HEK293T (cell line): ENCODE results near the gene TTLL11.

Experiments used
- CTCF ChIA-PET: fragments of 350-600 bp; formaldehyde crosslinking; extraction: SDS; loops from one replicate; lab custom pipeline; 2021; ENCODE audit warnings: antibody characterized with exemption, inconsistent platforms; lab: Yijun Ruan, JAX
- POLR2A ChIA-PET: fragments of 350-600 bp; formaldehyde crosslinking; extraction: SDS; loops from one replicate; lab custom pipeline; 2020; ENCODE audit warnings: antibody characterized with exemption, inconsistent platforms; lab: Yijun Ruan, JAX
- DNase-seq: peaks from one replicate; pipeline ENCODE4 v3.0.0; 2012; ENCODE audit warnings: mixed read lengths; ENCODE audit errors: extremely low spot score
- ARNT ChIP-seq: fragments of 450-650 bp; IDR thresholded peaks from 2 replicates; pipeline ENCODE4 v1.6.1; 2017; ENCODE audit warnings: mild to moderate bottlenecking
- CTBP1 ChIP-seq: fragments of 450-650 bp; IDR thresholded peaks from 2 replicates; pipeline ENCODE4 v1.6.1; 2016; ENCODE audit warnings: borderline replicate concordance
- ELF4 ChIP-seq: fragments of 450-650 bp; IDR thresholded peaks from 2 replicates; pipeline ENCODE4 v1.6.1; 2017; ENCODE audit warnings: antibody characterized with exemption
- FOXA1 ChIP-seq: fragments of 450-650 bp; IDR thresholded peaks from 2 replicates; pipeline ENCODE4 v1.6.1; 2016; ENCODE audit warnings: mild to moderate bottlenecking
- FOXK2 ChIP-seq: fragments of 450-650 bp; IDR thresholded peaks from 2 replicates; pipeline ENCODE4 v1.6.1; 2016; ENCODE audit warnings: mild to moderate bottlenecking
- FOXM1 ChIP-seq: fragments of 450-650 bp; IDR thresholded peaks from 2 replicates; pipeline ENCODE4 v1.6.1; 2017; ENCODE audit warnings: mild to moderate bottlenecking, borderline replicate concordance
- HDGF ChIP-seq: fragments of 450-650 bp; IDR thresholded peaks from 2 replicates; pipeline ENCODE4 v1.6.1; 2017; ENCODE audit warnings: antibody characterized with exemption, borderline replicate concordance
- L3MBTL2 ChIP-seq: fragments of 450-650 bp; conservative IDR thresholded peaks from 2 replicates; pipeline ENCODE4 v1.6.1; 2016; ENCODE audit warnings: mild to moderate bottlenecking
- LEF1 ChIP-seq: fragments of 450-650 bp; IDR thresholded peaks from 2 replicates; pipeline ENCODE4 v1.6.1; 2017; ENCODE audit warnings: mild to moderate bottlenecking, borderline replicate concordance
- NFRKB ChIP-seq: fragments of 450-650 bp; IDR thresholded peaks from 2 replicates; pipeline ENCODE4 v1.6.1; 2016; ENCODE audit warnings: mild to moderate bottlenecking, moderate library complexity
- SP1 ChIP-seq: fragments of 450-650 bp; IDR thresholded peaks from 2 replicates; pipeline ENCODE4 v1.6.1; 2017
- SUZ12 ChIP-seq: fragments of 450-650 bp; IDR thresholded peaks from 2 replicates; pipeline ENCODE4 v1.6.1; 2016; ENCODE audit warnings: mild to moderate bottlenecking
- TARDBP ChIP-seq: fragments of 450-650 bp; IDR thresholded peaks from 2 replicates; pipeline ENCODE4 v1.6.1; 2016
- ZNF384 ChIP-seq: fragments of 450-650 bp; IDR thresholded peaks from 2 replicates; pipeline ENCODE4 v1.6.1; 2016
- TF ChIP-seq, protein P1 (sequence below): fragments of 450-650 bp; IDR thresholded peaks from 2 replicates; pipeline ENCODE4 v1.6.1; 2016

The TTLL11 gene

DNA sequence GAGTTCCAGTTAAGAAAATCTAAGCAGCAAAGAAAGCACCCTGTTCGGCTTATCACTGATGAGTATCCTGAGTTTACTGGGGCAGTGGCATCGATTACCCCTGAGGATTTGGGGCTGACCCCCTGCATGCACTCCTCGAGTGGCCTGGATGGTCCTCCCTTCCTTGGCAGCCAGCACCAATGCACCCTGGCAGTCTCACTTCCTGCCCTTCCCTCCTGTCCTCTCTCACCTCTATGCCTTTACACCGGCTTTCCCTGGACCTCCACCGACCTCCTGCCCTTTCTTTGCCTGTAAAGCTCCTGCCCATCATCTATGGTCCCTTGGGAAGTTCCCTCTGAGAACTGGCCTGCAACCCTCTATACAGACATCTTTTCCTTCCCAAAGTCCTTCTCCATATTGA lies 97.1 kb downstream of the TTLL11 start:
- ChIA-PET CTCF (no interaction called here), POLR2A (no interaction called here)
- no peak for DNase-seq
- no peak for TF ChIP-seq SP1
- TF ChIP-seq FOXM1 = no peak
- no peak for TF ChIP-seq CTBP1
- no peak for TF ChIP-seq ELF4
- TF ChIP-seq NFRKB = no peak
- TF ChIP-seq HDGF = no peak
- no peak for TF ChIP-seq LEF1
- no peak for TF ChIP-seq FOXA1
- TF ChIP-seq, protein P1, sequence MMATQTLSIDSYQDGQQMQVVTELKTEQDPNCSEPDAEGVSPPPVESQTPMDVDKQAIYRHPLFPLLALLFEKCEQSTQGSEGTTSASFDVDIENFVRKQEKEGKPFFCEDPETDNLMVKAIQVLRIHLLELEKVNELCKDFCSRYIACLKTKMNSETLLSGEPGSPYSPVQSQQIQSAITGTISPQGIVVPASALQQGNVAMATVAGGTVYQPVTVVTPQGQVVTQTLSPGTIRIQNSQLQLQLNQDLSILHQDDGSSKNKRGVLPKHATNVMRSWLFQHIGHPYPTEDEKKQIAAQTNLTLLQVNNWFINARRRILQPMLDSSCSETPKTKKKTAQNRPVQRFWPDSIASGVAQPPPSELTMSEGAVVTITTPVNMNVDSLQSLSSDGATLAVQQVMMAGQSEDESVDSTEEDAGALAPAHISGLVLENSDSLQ = no peak
- no peak for TF ChIP-seq ARNT
- TF ChIP-seq TARDBP = no peak

DNA sequence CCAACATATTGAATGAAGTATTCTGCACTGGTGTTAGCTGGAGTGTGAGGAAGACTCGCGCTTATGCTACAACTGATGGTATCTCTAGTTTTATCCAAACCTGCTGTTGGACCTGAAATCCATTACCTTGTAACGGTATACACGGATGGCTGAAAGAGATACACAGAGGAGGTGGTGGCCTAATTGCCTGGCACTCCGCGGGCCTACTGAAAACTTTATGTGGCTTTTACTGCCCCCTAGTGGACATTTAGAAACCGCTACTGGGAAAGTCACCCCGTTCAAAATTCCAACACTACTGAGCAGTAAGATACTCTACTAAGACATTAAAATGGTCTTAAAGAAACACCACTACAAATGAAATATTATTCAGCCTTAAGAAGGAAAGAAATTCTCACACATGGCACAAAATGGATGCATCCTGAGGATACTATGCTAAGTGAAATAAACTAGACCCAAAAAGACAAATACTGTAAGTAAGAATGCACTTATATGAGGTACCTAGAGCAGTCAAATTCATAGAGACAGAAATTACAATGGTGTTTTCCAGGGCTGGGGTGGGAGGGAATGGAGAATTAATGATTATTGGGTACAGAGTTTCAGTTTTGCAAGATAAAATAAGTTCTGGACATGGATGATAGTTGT lies 100.4 kb downstream of the TTLL11 start:
- peak; percentile 76 for DNase-seq
- ChIA-PET POLR2A (no interaction called here), CTCF (no interaction called here)
- TF ChIP-seq LEF1 = no peak

DNA sequence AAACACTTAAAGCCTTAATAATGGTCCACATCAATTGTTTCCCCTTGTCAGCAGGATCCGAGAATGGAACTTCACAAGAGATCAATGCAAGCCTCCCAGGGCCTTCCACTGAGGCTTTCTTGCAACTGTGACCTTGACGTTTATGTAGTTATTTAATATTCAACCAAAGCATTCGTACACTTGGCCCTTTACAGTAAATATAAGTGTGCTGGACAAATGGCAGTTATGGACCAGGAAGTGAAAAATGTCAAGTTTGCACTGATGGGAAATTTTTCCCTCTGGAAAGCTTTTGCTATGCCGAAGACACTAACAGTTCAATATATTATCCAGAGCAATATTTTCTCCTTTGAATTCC lies 101.8 kb downstream of the TTLL11 start:
- TF ChIP-seq FOXM1 = no peak
- no peak for TF ChIP-seq LEF1
- TF ChIP-seq, protein P1 = no peak
- no peak for TF ChIP-seq SP1
- no peak for TF ChIP-seq TARDBP
- no peak for TF ChIP-seq ZNF384
- no peak for TF ChIP-seq CTBP1
- no peak for TF ChIP-seq NFRKB
- TF ChIP-seq L3MBTL2 = no peak
- no peak for TF ChIP-seq SUZ12
- TF ChIP-seq FOXK2 = no peak
- no peak for TF ChIP-seq ARNT
- no peak for TF ChIP-seq HDGF
- POLR2A ChIA-PET = no interaction called here
- DNase-seq = no peak
- CTCF ChIA-PET = no interaction called here

DNA sequence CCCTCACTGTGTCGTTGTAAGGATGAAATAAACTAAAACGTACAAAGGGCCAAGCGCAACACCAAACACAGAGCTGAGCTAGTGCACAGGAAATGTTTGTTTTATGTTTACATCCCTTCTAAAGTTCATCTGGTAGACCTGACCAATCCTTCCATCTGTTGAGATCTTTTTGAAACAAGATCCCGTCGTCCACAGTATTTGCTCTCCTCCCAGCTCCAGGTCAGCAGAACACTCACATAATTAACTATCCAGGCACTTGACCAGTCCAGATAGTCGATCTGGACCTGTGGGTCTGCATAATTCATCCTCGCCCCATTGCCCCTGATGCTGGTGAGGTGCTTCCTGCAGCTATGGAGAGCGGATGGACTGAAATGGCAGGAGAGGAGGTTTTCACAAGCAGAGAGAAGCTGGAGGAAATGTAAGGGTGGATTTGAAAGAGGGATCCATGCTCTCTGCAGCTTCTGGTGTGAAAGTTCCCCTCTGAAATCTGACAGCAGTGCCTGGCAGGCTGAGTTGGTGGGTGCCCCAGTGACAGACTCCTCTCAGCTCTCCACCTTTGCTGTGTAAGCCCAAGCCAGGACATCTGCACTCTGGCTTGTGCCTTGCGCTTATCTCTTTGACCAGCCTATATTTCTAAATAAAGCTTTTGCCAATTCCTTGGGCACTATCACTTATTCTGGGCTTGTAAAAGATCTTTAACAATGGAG lies 102.4 kb downstream of the TTLL11 start:
- TF ChIP-seq HDGF (no peak), TARDBP (no peak), SUZ12 (no peak), FOXK2 (no peak)
- POLR2A ChIA-PET = no interaction called here
- DNase-seq = no peak

DNA sequence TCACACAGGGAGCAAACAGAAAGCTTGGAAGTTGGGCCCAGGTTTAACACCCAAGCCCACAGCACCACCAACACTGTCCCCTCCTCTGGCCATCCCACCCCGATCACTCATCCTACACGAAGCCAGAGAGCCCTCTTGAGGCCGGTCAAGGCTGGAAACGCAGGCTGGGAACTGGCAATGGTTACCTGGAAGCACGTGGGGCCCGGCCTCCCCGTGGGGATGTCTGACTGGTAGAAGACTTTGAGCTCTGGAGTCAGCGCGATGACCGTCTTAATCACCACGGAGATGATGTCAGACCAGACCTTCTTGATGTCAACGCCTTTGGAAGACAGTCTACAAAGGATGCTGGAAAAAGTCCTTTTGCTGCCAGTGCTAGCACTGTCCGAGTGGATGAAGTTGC lies 104.1 kb downstream of the TTLL11 start:
- TF ChIP-seq NFRKB (no peak), LEF1 (no peak), FOXK2 (no peak), HDGF (no peak), FOXA1 (no peak), ELF4 (no peak)
- TF ChIP-seq, protein P1 = no peak
- CTCF ChIA-PET = interaction anchor here (0.7 to 1.4 kb wide), 2 partner anchors 102 to 294 kb away, joined by 3 read pairs; no protein-coding TSS in a partner anchor
- no peak for DNase-seq
- POLR2A ChIA-PET = no interaction called here

More for the DNA sequence above, 102.4 kb downstream of the TTLL11 start:
- CTCF ChIA-PET = interaction anchor here (1.1 to 1.4 kb wide), 3 partner anchors 9 to 445 kb away, joined by 3 read pairs; no protein-coding TSS in a partner anchor

DNA sequence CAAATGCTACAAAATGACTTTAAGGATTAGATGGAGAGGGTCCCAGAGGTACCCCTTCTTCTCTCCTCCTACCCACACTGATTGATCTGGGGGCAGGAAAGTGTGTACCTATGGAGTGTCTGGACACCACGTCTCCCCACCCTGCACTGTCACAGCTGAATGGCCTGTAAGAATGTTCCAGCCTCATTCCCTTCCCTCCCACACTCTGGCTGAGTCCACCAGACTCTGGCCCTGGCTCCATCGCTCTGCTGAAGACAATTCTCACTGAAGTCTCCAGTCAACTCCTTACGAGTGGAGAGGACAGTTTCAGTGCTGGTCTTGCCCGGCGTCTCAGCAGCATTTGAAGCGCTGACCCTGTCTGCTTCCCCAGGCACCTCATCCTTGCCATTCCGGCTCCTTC lies 105.8 kb downstream of the TTLL11 start:
- no peak for TF ChIP-seq CTBP1
- TF ChIP-seq, protein P1 = no peak
- TF ChIP-seq TARDBP = no peak
- no peak for TF ChIP-seq NFRKB
- ChIA-PET CTCF (no interaction called here), POLR2A (no interaction called here)
- DNase-seq = no peak
